Astrocyte (in vitro differentiated cells and primary cell): ENCODE measurements around the gene TDO2. TPM values are rescaled to one million over a fixed set of nuclear protein-coding genes. Genes with fewer than 3 reads are reported as not detected.
A peak's percentile ranks its signal among the peaks of the same experiment; 100 is the strongest.

Experiments
- DNase-seq: peaks from one replicate; pipeline ENCODE4 v3.0.0-alpha.2; 2010; ENCODE audit warnings: low read depth
- FAIRE-seq: peaks from 2 replicates; lab custom pipeline; 2011; peaks lifted over from hg19 to GRCh38; lab: Jason Lieb, UNC
- H2AFZ ChIP-seq: 2 replicates; pipeline ENCODE4 v1.6.0; 2012; ENCODE audit warnings: low read depth, low read length, inconsistent platforms
- H3K27ac ChIP-seq: 2 replicates; pipeline ENCODE4 v1.5.1; 2011; ENCODE audit warnings: low read depth, low read length, inconsistent platforms
- H3K27me3 ChIP-seq: 2 replicates; pipeline ENCODE4 v1.6.0; 2011; ENCODE audit warnings: low read length, inconsistent platforms; ENCODE audit not compliant: insufficient read depth
- H3K36me3 ChIP-seq: 2 replicates; pipeline ENCODE4 v1.5.1; 2011; ENCODE audit warnings: low read length, inconsistent platforms; ENCODE audit not compliant: insufficient read depth
- H3K4me1 ChIP-seq: 2 replicates; pipeline ENCODE4 v1.5.1; 2011; ENCODE audit warnings: low read length, inconsistent platforms; ENCODE audit not compliant: insufficient read depth
- H3K4me2 ChIP-seq: 2 replicates; pipeline ENCODE4 v1.6.0; 2012; ENCODE audit warnings: low read length, inconsistent platforms
- H3K4me3 ChIP-seq: 2 replicates; pipeline ENCODE4 v1.5.1; 2011; ENCODE audit warnings: low read depth, mild to moderate bottlenecking, low read length, inconsistent platforms; ENCODE audit not compliant: insufficient read depth
- H3K79me2 ChIP-seq: 2 replicates; pipeline ENCODE4 v1.6.0; 2012; ENCODE audit warnings: mild to moderate bottlenecking, low read length, inconsistent platforms; ENCODE audit not compliant: insufficient read depth
- H3K9ac ChIP-seq: 2 replicates; pipeline ENCODE4 v1.6.0; 2012; ENCODE audit warnings: mild to moderate bottlenecking, low read length, inconsistent platforms
- H3K9me3 ChIP-seq: 2 replicates; pipeline ENCODE4 v1.5.1; 2012; ENCODE audit warnings: low read depth, mild to moderate bottlenecking, low read length, inconsistent platforms; ENCODE audit not compliant: insufficient read depth
- H4K20me1 ChIP-seq: 2 replicates; pipeline ENCODE4 v1.6.0; 2012; ENCODE audit warnings: low read length, inconsistent platforms; ENCODE audit not compliant: insufficient read depth
- H3K27ac Mint-ChIP-seq: one replicate; pipeline ENCODE4 v1.8.0; 2021; ENCODE audit warnings: mild to moderate bottlenecking, mixed read lengths; ENCODE audit not compliant: unreplicated experiment
- H3K27me3 Mint-ChIP-seq: one replicate; pipeline ENCODE4 v1.8.0; 2021; ENCODE audit warnings: low read depth, mixed read lengths; ENCODE audit not compliant: unreplicated experiment
- H3K36me3 Mint-ChIP-seq: one replicate; pipeline ENCODE4 v1.8.0; 2021; ENCODE audit warnings: low read depth, mixed read lengths; ENCODE audit not compliant: unreplicated experiment
- H3K4me1 Mint-ChIP-seq: one replicate; pipeline ENCODE4 v1.8.0; 2021; ENCODE audit warnings: low read depth, mixed read lengths; ENCODE audit not compliant: unreplicated experiment
- H3K4me3 Mint-ChIP-seq: one replicate; pipeline ENCODE4 v1.8.0; 2021; ENCODE audit warnings: mild to moderate bottlenecking, moderate library complexity, mixed read lengths; ENCODE audit not compliant: unreplicated experiment
- H3K9me3 Mint-ChIP-seq: one replicate; pipeline ENCODE4 v1.8.0; 2021; ENCODE audit warnings: mild to moderate bottlenecking, mixed read lengths; ENCODE audit not compliant: unreplicated experiment
- EZH2 ChIP-seq: IDR thresholded peaks from 2 replicates; pipeline ENCODE4 v1.6.1; 2012; ENCODE audit warnings: mild to moderate bottlenecking, low read length, inconsistent platforms; ENCODE audit not compliant: insufficient read depth
- total RNA-seq: library from RNA; stranded (reverse); gene quantifications from 2 replicates; pipeline ENCODE4 v1.2.1, GENCODE V29; 2021
- TF ChIP-seq, protein P1 (sequence below): IDR thresholded peaks from 2 replicates; pipeline ENCODE4 v1.5.1; 2011; ENCODE audit warnings: low read depth, mild to moderate bottlenecking, inconsistent platforms, low read length, moderate library complexity; ENCODE audit not compliant: insufficient read depth

Gene TDO2
- total RNA-seq, 1 donor from 2014 or later: not detected

DNA sequence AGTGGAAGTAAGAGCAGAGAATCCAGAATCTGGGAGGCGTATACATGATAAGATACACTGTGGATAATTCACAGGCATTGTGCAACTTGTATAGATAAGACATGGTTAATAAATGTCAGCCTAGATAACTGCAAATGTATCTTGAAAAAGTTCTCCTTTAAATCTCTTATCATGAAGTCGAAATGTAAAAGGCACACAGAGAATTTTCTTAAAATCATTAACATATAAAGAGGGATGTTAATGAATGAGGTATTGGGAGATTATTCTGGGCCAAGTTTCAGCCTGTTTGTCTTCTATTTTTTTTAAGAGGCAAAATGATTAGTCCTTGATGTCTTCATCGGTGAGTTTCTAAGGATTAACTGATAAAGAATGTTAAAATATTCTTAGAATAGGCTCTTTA is 835 bp downstream of the TDO2 start:
- Mint-ChIP-seq H3K9me3 (no peaks in the 10 kb centered on the region), H3K4me3 (no peak overlapping the region), H3K36me3 (no peaks in the 10 kb centered on the region), H3K27ac (no peak overlapping the region), H3K4me1 (peaks cover 21% of the 10 kb centered on the region), H3K27me3 (no peaks in the 10 kb centered on the region)
- TF ChIP-seq, protein P1, sequence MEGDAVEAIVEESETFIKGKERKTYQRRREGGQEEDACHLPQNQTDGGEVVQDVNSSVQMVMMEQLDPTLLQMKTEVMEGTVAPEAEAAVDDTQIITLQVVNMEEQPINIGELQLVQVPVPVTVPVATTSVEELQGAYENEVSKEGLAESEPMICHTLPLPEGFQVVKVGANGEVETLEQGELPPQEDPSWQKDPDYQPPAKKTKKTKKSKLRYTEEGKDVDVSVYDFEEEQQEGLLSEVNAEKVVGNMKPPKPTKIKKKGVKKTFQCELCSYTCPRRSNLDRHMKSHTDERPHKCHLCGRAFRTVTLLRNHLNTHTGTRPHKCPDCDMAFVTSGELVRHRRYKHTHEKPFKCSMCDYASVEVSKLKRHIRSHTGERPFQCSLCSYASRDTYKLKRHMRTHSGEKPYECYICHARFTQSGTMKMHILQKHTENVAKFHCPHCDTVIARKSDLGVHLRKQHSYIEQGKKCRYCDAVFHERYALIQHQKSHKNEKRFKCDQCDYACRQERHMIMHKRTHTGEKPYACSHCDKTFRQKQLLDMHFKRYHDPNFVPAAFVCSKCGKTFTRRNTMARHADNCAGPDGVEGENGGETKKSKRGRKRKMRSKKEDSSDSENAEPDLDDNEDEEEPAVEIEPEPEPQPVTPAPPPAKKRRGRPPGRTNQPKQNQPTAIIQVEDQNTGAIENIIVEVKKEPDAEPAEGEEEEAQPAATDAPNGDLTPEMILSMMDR: no peak
- no peak for TF ChIP-seq EZH2
- H3K27ac ChIP-seq: no peak overlapping the region
- H3K4me3 ChIP-seq: no peak overlapping the region
- no peak overlapping the region for H2AFZ ChIP-seq
- FAIRE-seq (no peak), DNase-seq (no peak)
- no peaks in the 10 kb centered on the region for H3K79me2 ChIP-seq
- H3K27me3 ChIP-seq: no peaks in the 10 kb centered on the region
- no peaks in the 10 kb centered on the region for H3K36me3 ChIP-seq
- H3K4me2 ChIP-seq: no peak overlapping the region
- H4K20me1 ChIP-seq: no peaks in the 10 kb centered on the region
- no peaks in the 10 kb centered on the region for H3K9me3 ChIP-seq
- peaks cover 18% of the 10 kb centered on the region for H3K4me1 ChIP-seq
- no peak overlapping the region for H3K9ac ChIP-seq

GRCh38 chr4:155906554-155907247 is 3.2 kb downstream of the TDO2 start:
- H4K20me1 ChIP-seq: no peaks in the 10 kb centered on the region
- peaks cover 10% of the 10 kb centered on the region for H3K4me1 Mint-ChIP-seq
- no peaks in the 10 kb centered on the region for H3K9me3 ChIP-seq
- peak overlapping the region; percentile 47 for H3K9ac ChIP-seq
- no peak overlapping the region for H3K4me3 ChIP-seq
- no peak for TF ChIP-seq EZH2
- TF ChIP-seq, protein P1: no peak
- H3K27ac ChIP-seq: peak overlapping the region; percentile 78
- H3K9me3 Mint-ChIP-seq: no peaks in the 10 kb centered on the region
- H3K4me2 ChIP-seq: peak overlapping the region; percentile 69
- peak; percentile 94 for FAIRE-seq
- H3K79me2 ChIP-seq: no peaks in the 10 kb centered on the region
- no peaks in the 10 kb centered on the region for H3K27me3 ChIP-seq
- H2AFZ ChIP-seq: no peak overlapping the region
- peak; percentile 97 for DNase-seq
- H3K27me3 Mint-ChIP-seq: no peaks in the 10 kb centered on the region
- H3K4me1 ChIP-seq: peaks cover 12% of the 10 kb centered on the region
- H3K27ac Mint-ChIP-seq: peak overlapping the region; percentile 92
- no peak overlapping the region for H3K4me3 Mint-ChIP-seq
- no peaks in the 10 kb centered on the region for H3K36me3 ChIP-seq
- no peaks in the 10 kb centered on the region for H3K36me3 Mint-ChIP-seq

GRCh38 chr4:155907556-155907955 is 4.1 kb downstream of the TDO2 start:
- peak overlapping the region; percentile 92 for H3K27ac Mint-ChIP-seq
- H3K27me3 Mint-ChIP-seq: no peaks in the 10 kb centered on the region

More at GRCh38 chr4:155907556-155907955, 4.1 kb downstream of the TDO2 start:
- H3K27ac ChIP-seq: peak overlapping the region; percentile 78
- peaks cover 10% of the 10 kb centered on the region for H3K4me1 Mint-ChIP-seq
- H3K36me3 ChIP-seq: no peaks in the 10 kb centered on the region
- no peaks in the 10 kb centered on the region for H3K9me3 ChIP-seq
- peak overlapping the region; percentile 69 for H3K4me2 ChIP-seq
- no peak overlapping the region for H3K4me3 ChIP-seq
- no peaks in the 10 kb centered on the region for H3K9me3 Mint-ChIP-seq
- no peaks in the 10 kb centered on the region for H3K27me3 ChIP-seq
- FAIRE-seq (no peak), DNase-seq (no peak)
- H3K4me3 Mint-ChIP-seq: no peak overlapping the region
- H3K79me2 ChIP-seq: no peaks in the 10 kb centered on the region
- H2AFZ ChIP-seq: no peak overlapping the region
- TF ChIP-seq, protein P1: no peak
- no peak for TF ChIP-seq EZH2
- H3K36me3 Mint-ChIP-seq: no peaks in the 10 kb centered on the region
- H3K4me1 ChIP-seq: peaks cover 12% of the 10 kb centered on the region
- H3K9ac ChIP-seq: no peak overlapping the region
- H4K20me1 ChIP-seq: no peaks in the 10 kb centered on the region
